DOHH2 (cell line): ENCODE data around the gene HDAC4.

Experiments
- H3F3A ChIP-seq: fragments of 200-600 bp; sonication (generic), shearing (Covaris generic); 2 replicates; pipeline ENCODE4 v1.6.0; 2016; ENCODE audit warnings: antibody characterized with exemption, mild to moderate bottlenecking; ENCODE audit not compliant: control insufficient read depth, insufficient read depth
- H3K27ac ChIP-seq: fragments of 200-600 bp; sonication (generic); 2 replicates; pipeline ENCODE4 v1.5.1; 2014; ENCODE audit warnings: low read depth, mild to moderate bottlenecking, low read length, moderate library complexity
- H3K27me3 ChIP-seq: fragments of 200-600 bp; sonication (generic); 2 replicates; pipeline ENCODE4 v1.6.1; 2014; ENCODE audit warnings: mild to moderate bottlenecking, low read length, mixed read lengths; ENCODE audit not compliant: control insufficient read depth
- H3K36me3 ChIP-seq: fragments of 200-600 bp; sonication (generic); 2 replicates; pipeline ENCODE4 v1.6.1; 2014; ENCODE audit warnings: mild to moderate bottlenecking, low read length, moderate library complexity, mixed read lengths; ENCODE audit not compliant: control insufficient read depth
- H3K4me1 ChIP-seq: fragments of 200-600 bp; sonication (generic); 2 replicates; pipeline ENCODE4 v1.6.1; 2014; ENCODE audit warnings: mild to moderate bottlenecking, low read length, mixed read lengths; ENCODE audit not compliant: control insufficient read depth
- H3K4me2 ChIP-seq: fragments of 200-600 bp; sonication (generic); 2 replicates; pipeline ENCODE4 v1.6.0; 2014; ENCODE audit warnings: mild to moderate bottlenecking, low read length, moderate library complexity
- H3K4me3 ChIP-seq: fragments of 200-600 bp; sonication (generic); 2 replicates; pipeline ENCODE4 v1.5.1; 2014; ENCODE audit warnings: mild to moderate bottlenecking, low read length, mixed read lengths
- H3K79me2 ChIP-seq: fragments of 200-600 bp; sonication (generic); 2 replicates; pipeline ENCODE4 v1.6.1; 2014; ENCODE audit warnings: mild to moderate bottlenecking, low read length, mixed read lengths; ENCODE audit not compliant: control insufficient read depth
- H3K9me2 ChIP-seq: fragments of 200-600 bp; sonication (generic); replicated peaks from 2 replicates; pipeline ENCODE4 v1.6.1; 2014; ENCODE audit warnings: mild to moderate bottlenecking, low read length, mixed read lengths; ENCODE audit not compliant: control insufficient read depth
- H3K9me3 ChIP-seq: fragments of 200-600 bp; sonication (generic); 2 replicates; pipeline ENCODE4 v1.6.1; 2014; ENCODE audit warnings: antibody characterized with exemption, low read length, mixed read lengths; ENCODE audit not compliant: control insufficient read depth, insufficient read depth
- H4K20me1 ChIP-seq: fragments of 200-600 bp; sonication (generic); 2 replicates; pipeline ENCODE4 v1.6.0; 2014; ENCODE audit warnings: low read depth, mild to moderate bottlenecking, antibody characterized with exemption, low read length, moderate library complexity; ENCODE audit not compliant: control insufficient read depth, insufficient read depth
- CTCF ChIP-seq: fragments of 200-600 bp; sonication (generic); IDR thresholded peaks from one replicate; pipeline ENCODE4 v1.5.1; 2014; ENCODE audit warnings: antibody characterized with exemption, mild to moderate bottlenecking, low read depth, low read length; ENCODE audit not compliant: poor library complexity, severe bottlenecking
- EZH2phosphoT487 ChIP-seq: fragments of 200-600 bp; sonication (generic); IDR thresholded peaks from 2 replicates; pipeline ENCODE4 v1.6.1; 2017; ENCODE audit warnings: borderline replicate concordance, mild to moderate bottlenecking, antibody characterized with exemption, low read length, moderate library complexity, mixed read lengths

The HDAC4 gene

GRCh38 chr2:239257511-239257937, 143.3 kb downstream of the HDAC4 start:
- H3K4me2 ChIP-seq = no peak overlapping the region

GRCh38 chr2:239256350-239256743, 144.5 kb downstream of the HDAC4 start:
- Histone ChIP-seq H3F3A (peaks cover 6% of the 10 kb centered on the region), H3K27me3 (peaks cover 68% of the 10 kb centered on the region), H3K36me3 (no peaks in the 10 kb centered on the region), H3K79me2 (no peaks in the 10 kb centered on the region), H3K9me2 (no peaks in the 10 kb centered on the region), H3K4me1 (peaks cover 54% of the 10 kb centered on the region), H4K20me1 (peaks cover 41% of the 10 kb centered on the region), H3K4me2 (no peak overlapping the region), H3K27ac (no peak overlapping the region), H3K4me3 (no peak overlapping the region), H3K9me3 (no peaks in the 10 kb centered on the region)
- no peak for TF ChIP-seq CTCF
- no peak for TF ChIP-seq EZH2phosphoT487

More at GRCh38 chr2:239257511-239257937, 143.3 kb downstream of the HDAC4 start:
- H4K20me1 ChIP-seq = peaks cover 32% of the 10 kb centered on the region
- peaks cover 6% of the 10 kb centered on the region for H3F3A ChIP-seq
- no peaks in the 10 kb centered on the region for H3K9me3 ChIP-seq
- peaks cover 58% of the 10 kb centered on the region for H3K27me3 ChIP-seq
- H3K36me3 ChIP-seq = no peaks in the 10 kb centered on the region
- no peak overlapping the region for H3K27ac ChIP-seq
- no peak overlapping the region for H3K4me3 ChIP-seq
- H3K79me2 ChIP-seq = no peaks in the 10 kb centered on the region
- peaks cover 47% of the 10 kb centered on the region for H3K4me1 ChIP-seq
- TF ChIP-seq EZH2phosphoT487 (no peak), CTCF (no peak)
- no peaks in the 10 kb centered on the region for H3K9me2 ChIP-seq

- Histone ChIP-seq H3K4me2 (no peak overlapping the region), H4K20me1 (peaks cover 41% of the 10 kb centered on the region), H3K4me1 (peaks cover 54% of the 10 kb centered on the region), H3K9me3 (no peaks in the 10 kb centered on the region), H3K27ac (no peak overlapping the region), H3K27me3 (peaks cover 68% of the 10 kb centered on the region), H3K9me2 (no peaks in the 10 kb centered on the region), H3K79me2 (no peaks in the 10 kb centered on the region), H3K36me3 (no peaks in the 10 kb centered on the region), H3F3A (peaks cover 6% of the 10 kb centered on the region), H3K4me3 (no peak overlapping the region)
- no peak for TF ChIP-seq EZH2phosphoT487
- no peak for TF ChIP-seq CTCF
Measured at GRCh38 chr2:239255628-239256349, 145.0 kb downstream of the HDAC4 start.
